Activated CD4-positive, alpha-beta T cell treated with anti-CD3 and anti-CD28 coated beads for 36 hours (primary cell): ENCODE data around the gene IPO11. TPM values are rescaled to one million over a fixed set of nuclear protein-coding genes. Genes with fewer than 3 reads are reported as not detected.
"Not testable (repeated sequence)": the region's sequence is repeated elsewhere in the genome, so short reads cannot be mapped to it uniquely, and the experiment has no call there.

Experiments used
- ATAC-seq: fragments of 200-7000 bp; cut with Tn5 transposase; one replicate; pipeline ENCODE4 v1.10.0; 2021; ENCODE audit warnings: mild to moderate bottlenecking, moderate library complexity
- CTCF ChIA-PET: fragments of 350-600 bp; sonication (Branson Sonifier 250); formaldehyde crosslinking; loops from one replicate; lab custom pipeline; 2021; ENCODE audit warnings: antibody characterized with exemption; lab: Charles Lee
- POLR2A ChIA-PET: fragments of 350-600 bp; sonication (Branson Sonifier 250); formaldehyde crosslinking; loops from one replicate; lab custom pipeline; 2021; ENCODE audit warnings: antibody characterized with exemption, inconsistent platforms; lab: Charles Lee
- DNase-seq: peaks from one replicate; pipeline ENCODE4 v3.0.0-alpha.2; 2020
- H3K27ac Mint-ChIP-seq: one replicate; pipeline ENCODE4 v1.8.0; 2021; ENCODE audit warnings: mixed read lengths
- H3K27me3 Mint-ChIP-seq: one replicate; pipeline ENCODE4 v1.8.0; 2021; ENCODE audit warnings: mixed read lengths
- H3K36me3 Mint-ChIP-seq: one replicate; pipeline ENCODE4 v1.8.0; 2021; ENCODE audit warnings: low read depth, mixed read lengths
- H3K4me1 Mint-ChIP-seq: one replicate; pipeline ENCODE4 v1.8.0; 2021; ENCODE audit warnings: mixed read lengths
- H3K4me3 Mint-ChIP-seq: one replicate; pipeline ENCODE4 v1.8.0; 2021; ENCODE audit warnings: mild to moderate bottlenecking, moderate library complexity, mixed read lengths
- H3K9me3 Mint-ChIP-seq: one replicate; pipeline ENCODE4 v1.8.0; 2021; ENCODE audit warnings: low read depth, mixed read lengths
- intact Hi-C, 2 experiments: fragments of 100-400 bp; cut with DNase I in 1 of 2; cut with micrococcal nuclease in 1 of 2; formaldehyde crosslinking; loops; one replicate each; pipeline versions ENCODE4 v1.14.2 to v1.15.1; 2022 to 2024; cut with DNase I, micrococcal nuclease
- total RNA-seq, 2 experiments: library from RNA; stranded (reverse); gene quantifications; one replicate each; pipeline ENCODE4 v1.2.3, GENCODE V29; 2021

IPO11 gene
- total RNA-seq, 2 experiments from 2014 or later, result 57.2 to 69.9 TPM

DNA sequence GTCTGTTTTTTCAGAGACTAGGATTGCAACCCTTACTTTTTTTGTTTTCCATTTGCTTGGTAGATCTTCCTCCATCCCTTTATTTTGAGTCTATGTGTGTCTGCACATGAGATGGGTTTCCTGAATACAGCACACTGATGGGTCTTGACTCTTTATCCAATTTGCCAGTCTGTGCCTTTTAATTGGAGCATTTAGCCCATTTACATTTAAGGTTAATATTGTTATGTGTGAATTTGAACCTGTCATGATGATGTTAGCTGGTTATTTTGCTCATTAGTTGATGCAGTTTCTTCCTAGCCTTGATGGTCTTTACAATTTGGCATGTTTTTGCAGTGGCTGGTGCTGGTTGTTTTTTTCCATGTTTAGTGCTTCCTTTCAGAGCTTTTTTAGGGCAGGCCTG, 264.0 kb downstream of the IPO11 start:
- CTCF ChIA-PET, H3K4me1 Mint-ChIP-seq, H3K36me3 Mint-ChIP-seq, DNase-seq, H3K4me3 Mint-ChIP-seq, H3K9me3 Mint-ChIP-seq, POLR2A ChIA-PET, H3K27me3 Mint-ChIP-seq, intact Hi-C loops, H3K27ac Mint-ChIP-seq, ATAC-seq: not testable (repeated sequence)

Other genes with a start within 250 kb of the IPO11 start
- gene KIF2A, start 106.6 kb upstream of the IPO11 start, total RNA-seq, result 100 to 1,000 TPM; 224 to 306 TPM
- 10 to 100 TPM; 38.9 to 52.2 TPM for gene DIMT1, start 8.9 kb upstream of the IPO11 start, total RNA-seq
- under 1 TPM; 0.58 to 0.64 TPM for gene LRRC70, start 166.1 kb downstream of the IPO11 start, total RNA-seq